IMR-90 (cell line): ENCODE data around the gene MAGI2. TPM values are rescaled to one million over a fixed set of nuclear protein-coding genes. Genes with fewer than 3 reads are reported as not detected.

Source experiments
- ATAC-seq: fragments of 200-7000 bp; cut with Tn5 transposase; 2 replicates; pipeline ENCODE4 v1.9.1; 2020; ENCODE audit warnings: low read depth, mild to moderate bottlenecking, moderate library complexity
- BruUV-seq: library from RNA; stranded (reverse); fragments of 400-500 nt; replicated peaks from 2 replicates; lab custom pipeline; 2021; lab: Mats Ljungman, UMichigan
- CTCF ChIA-PET: fragments of 300-600 bp; formaldehyde crosslinking; extraction: SDS; loops from one replicate; lab custom pipeline; 2021; ENCODE audit warnings: antibody characterized with exemption; lab: Yijun Ruan, JAX
- POLR2A ChIA-PET: fragments of 300-600 bp; sonication (Branson Sonifier 250); formaldehyde crosslinking; loops from one replicate; lab custom pipeline; 2022; ENCODE audit warnings: antibody characterized with exemption; ENCODE audit not compliant: unreplicated experiment; lab: Charles Lee
- DNase-seq: peaks from one replicate; pipeline ENCODE4 v3.0.0; 2013
- H2AFZ ChIP-seq: replicated peaks from 2 replicates; pipeline ENCODE3; 2013; ENCODE audit warnings: low read length, mild to moderate bottlenecking; ENCODE audit not compliant: poor library complexity
- H2AK5ac ChIP-seq: 2 replicates; pipeline ENCODE4 v1.6.1; 2013; ENCODE audit warnings: low read depth, low read length, inconsistent platforms
- H2AK9ac ChIP-seq: replicated peaks from 2 replicates; pipeline ENCODE3; 2013; ENCODE audit warnings: mild to moderate bottlenecking, low read depth, low read length, moderate library complexity; ENCODE audit not compliant: poor library complexity
- H2BK120ac ChIP-seq: 2 replicates; pipeline ENCODE4 v1.6.1; 2013; ENCODE audit warnings: low read depth, low read length, inconsistent platforms
- H2BK15ac ChIP-seq: 3 replicates; pipeline ENCODE4 v1.6.1; 2013; ENCODE audit warnings: low read depth, low read length, inconsistent platforms
- H2BK20ac ChIP-seq: 2 replicates; pipeline ENCODE4 v1.6.1; 2013; ENCODE audit warnings: low read depth, mild to moderate bottlenecking, inconsistent platforms, low read length, moderate library complexity
- H2BK5ac ChIP-seq: 2 replicates; pipeline ENCODE4 v1.6.1; 2013; ENCODE audit warnings: mild to moderate bottlenecking, low read depth, low read length, inconsistent platforms; ENCODE audit not compliant: poor library complexity, severe bottlenecking
- H3K14ac ChIP-seq: replicated peaks from 2 replicates; pipeline ENCODE4 v1.6.1; 2013; ENCODE audit warnings: low read depth, low read length, inconsistent platforms
- H3K18ac ChIP-seq: 2 replicates; pipeline ENCODE4 v1.6.1; 2013; ENCODE audit warnings: low read depth, low read length, control low read depth
- H3K23ac ChIP-seq: 2 replicates; pipeline ENCODE4 v1.6.1; 2013; ENCODE audit warnings: low read depth, low read length, inconsistent platforms
- H3K27ac ChIP-seq: 2 replicates; pipeline ENCODE4 v1.5.1; 2013; ENCODE audit warnings: mild to moderate bottlenecking, control low read depth, low read length; ENCODE audit not compliant: insufficient read depth
- H3K27me3 ChIP-seq: 2 replicates; pipeline ENCODE4 v1.6.1; 2013; ENCODE audit warnings: low read length; ENCODE audit not compliant: control insufficient read depth, insufficient read depth
- H3K36me3 ChIP-seq: 2 replicates; pipeline ENCODE4 v1.6.1; 2013; ENCODE audit warnings: low read length, mixed read lengths; ENCODE audit not compliant: control insufficient read depth, insufficient read depth
- H3K4ac ChIP-seq: 2 replicates; pipeline ENCODE4 v1.6.1; 2013; ENCODE audit warnings: low read depth, low read length, inconsistent platforms
- H3K4me1 ChIP-seq: 2 replicates; pipeline ENCODE4 v1.6.1; 2013; ENCODE audit warnings: low read length, mixed read lengths; ENCODE audit not compliant: control insufficient read depth, insufficient read depth
- H3K4me2 ChIP-seq: 2 replicates; pipeline ENCODE4 v1.6.1; 2013; ENCODE audit warnings: low read depth, mild to moderate bottlenecking, control low read depth, low read length, moderate library complexity
- H3K4me3 ChIP-seq: 2 replicates; pipeline ENCODE4 v1.5.1; 2013; ENCODE audit warnings: low read depth, mild to moderate bottlenecking, control low read depth, low read length, moderate library complexity; ENCODE audit not compliant: insufficient read depth
- H3K56ac ChIP-seq: 2 replicates; pipeline ENCODE4 v1.6.1; 2013; ENCODE audit warnings: low read length, inconsistent platforms; ENCODE audit not compliant: insufficient read depth; ENCODE audit errors: extremely low read depth
- H3K79me1 ChIP-seq, 2 experiments: 2 replicates each; pipeline ENCODE4 v1.6.1; 2013; ENCODE audit warnings: low read length in 2 of 2, inconsistent platforms in 1 of 2, low read depth in 1 of 2
- H3K9ac ChIP-seq: 2 replicates; pipeline ENCODE4 v1.6.1; 2013; ENCODE audit warnings: low read depth, low read length, control low read depth
- H3K9me1 ChIP-seq: 2 replicates; pipeline ENCODE4 v1.6.1; 2013; ENCODE audit warnings: low read length, inconsistent platforms; ENCODE audit not compliant: insufficient read depth
- H3K9me3 ChIP-seq: 2 replicates; pipeline ENCODE4 v1.6.1; 2013; ENCODE audit warnings: low read length; ENCODE audit not compliant: control insufficient read depth, insufficient read depth
- H4K20me1 ChIP-seq: 2 replicates; pipeline ENCODE4 v1.6.1; 2013; ENCODE audit warnings: low read length, inconsistent platforms; ENCODE audit not compliant: insufficient read depth
- H4K5ac ChIP-seq: 2 replicates; pipeline ENCODE4 v1.6.1; 2013; ENCODE audit warnings: mild to moderate bottlenecking, low read depth, low read length, control low read depth
- H4K8ac ChIP-seq, 2 experiments: 2 replicates each; pipeline ENCODE4 v1.6.1; 2013; ENCODE audit warnings: low read depth in 2 of 2, low read length in 2 of 2, control low read depth in 1 of 2, inconsistent platforms in 1 of 2
- H4K91ac ChIP-seq: 2 replicates; pipeline ENCODE4 v1.6.1; 2013; ENCODE audit warnings: low read depth, low read length, inconsistent platforms; ENCODE audit not compliant: insufficient read depth
- CTCF ChIP-seq: conservative IDR thresholded peaks from 2 replicates; pipeline ENCODE4 v1.5.1; 2012; ENCODE audit warnings: mild to moderate bottlenecking, low read depth, low read length, improper control_type of control experiment
- NFE2L2 ChIP-seq: fragments of 150-350 bp; IDR thresholded peaks from 2 replicates; pipeline ENCODE4 v1.6.1; 2016; ENCODE audit warnings: low read depth, mild to moderate bottlenecking, low read length
- RFX5 ChIP-seq: IDR thresholded peaks from 2 replicates; pipeline ENCODE4 v1.8.0; 2012; ENCODE audit warnings: low read depth, mild to moderate bottlenecking, low read length, moderate library complexity
- WGBS, 2 experiments: methylation state at CpG; one replicate each; pipeline versions ENCODE4 v1.1.5 to v1.1.7; 2013; ENCODE audit warnings: missing lambda C conversion rate in 2 of 2; ENCODE audit not compliant: insufficient read length in 1 of 2; ENCODE audit errors: extremely low coverage in 2 of 2; 5-methylcytosine and 5-hydroxymethylcytosine counted together
- dilution Hi-C: fragments of 300-500 bp; cut with HindIII; formaldehyde crosslinking; loops from one replicate; pipeline ENCODE4 v1.14.3; 2018; ENCODE audit warnings: low sequenced_read_pairs; ENCODE audit not compliant: unreplicated experiment
- in situ Hi-C: fragments of 300-500 bp; cut with MboI; formaldehyde crosslinking; loops from 3 replicates; pipeline ENCODE4 v1.14.3; 2019; ENCODE audit warnings: low sequenced_read_pairs, inconsistent platforms, mixed read lengths
- intact Hi-C: fragments of 100-400 bp; cut with micrococcal nuclease; formaldehyde crosslinking; loops from 2 replicates; pipeline ENCODE4 v1.10.0; 2022
- polyA plus RNA-seq, 3 experiments: library from polyadenylated mRNA; depleted of rRNA; stranded (reverse); fragments of >200 nt; gene quantifications; 2 replicates each; pipeline ENCODE4 v1.2.3, GENCODE V29; 2012; ENCODE audit warnings: low replicate concordance in 1 of 3
- total RNA-seq: library from RNA; depleted of rRNA; stranded (reverse); fragments of >200 nt; gene quantifications from 2 replicates; pipeline ENCODE4 v1.2.3, GENCODE V29; 2012

MAGI2 gene
- total and polyA plus RNA-seq, 2 of the 4 experiments (the other 2 are of a cell fraction) = 2.5 to 17.9 TPM

GRCh38 chr7:78683566-78683965 is 769.9 kb downstream of the MAGI2 start:
- Histone ChIP-seq H3K36me3 (no peaks in the 10 kb centered on the region), H2AFZ (no peak overlapping the region), H4K20me1 (no peaks in the 10 kb centered on the region), H4K8ac (no peak overlapping the region), H2BK5ac (no peak overlapping the region), H3K23ac (no peak overlapping the region), H3K27me3 (no peaks in the 10 kb centered on the region), H3K4me1 (no peaks in the 10 kb centered on the region), H3K9me1 (no peaks in the 10 kb centered on the region), H3K4me3 (no peak overlapping the region), H3K9ac (no peak overlapping the region), H2BK20ac (no peak overlapping the region), H3K27ac (no peak overlapping the region), H2BK15ac (no peak overlapping the region), H3K4ac (no peak overlapping the region), H3K56ac (no peak overlapping the region), H4K5ac (no peak overlapping the region), H3K9me3 (no peaks in the 10 kb centered on the region), H4K91ac (no peak overlapping the region), H3K18ac (no peak overlapping the region), H2AK5ac (no peak overlapping the region), H3K14ac (no peak overlapping the region), H3K79me1 (peaks cover 0 to 3% of the 10 kb centered on the region in 2 experiments; a peak in 1 of 4 replicates), H2AK9ac (no peak overlapping the region), H3K4me2 (no peak overlapping the region), H2BK120ac (no peak overlapping the region)
- no TSS peak for BruUV-seq
- DNase-seq (no peak), ATAC-seq (no peak)
- TF ChIP-seq CTCF = no peak
- no peak for TF ChIP-seq RFX5
- TF ChIP-seq NFE2L2 = no peak
- WGBS, 2 experiments = no CpG with 5 or more reads among the region's 1 CpG
- CTCF ChIA-PET = no interaction called here
- in situ Hi-C loops = no loop called here
- intact Hi-C loops = no loop called here
- dilution Hi-C loops = no loop called here
- POLR2A ChIA-PET = no interaction called here
